GM12878 (cell line): ENCODE measurements around the gene OR10G8. TPM values are rescaled to one million over a fixed set of nuclear protein-coding genes. Genes with fewer than 3 reads are reported as not detected.

ENCODE experiments used
- ATAC-seq: fragments of 200-7000 bp; cut with Tn5 transposase; 3 replicates; pipeline ENCODE4 v1.9.1; 2020; ENCODE audit warnings: mild to moderate bottlenecking, moderate library complexity
- BruUV-seq: library from RNA; stranded (reverse); fragments of 400-500 nt; replicated peaks from 2 replicates; lab custom pipeline; 2021; lab: Mats Ljungman, UMichigan
- CTCF ChIA-PET: fragments of 300-600 bp; sonication (Branson Sonifier 250); formaldehyde crosslinking; extraction: SDS; loops from one replicate; lab custom pipeline; 2021; ENCODE audit warnings: inconsistent platforms; lab: Yijun Ruan, JAX
- POLR2A ChIA-PET: fragments of 350-600 bp; formaldehyde crosslinking; extraction: SDS; loops from one replicate; lab custom pipeline; 2021; ENCODE audit warnings: inconsistent platforms; lab: Charles Lee
- RAD21 ChIA-PET: fragments of 300-600 bp; sonication (Branson Sonifier 250); formaldehyde crosslinking; loops from one replicate; lab custom pipeline; 2023; ENCODE audit warnings: antibody characterized with exemption; ENCODE audit not compliant: unreplicated experiment; lab: Charles Lee
- SMC1A ChIA-PET: fragments of 300-600 bp; sonication (Branson Sonifier 250); formaldehyde crosslinking; loops from one replicate; lab custom pipeline; 2023; ENCODE audit not compliant: unreplicated experiment, uncharacterized antibody; lab: Charles Lee
- DNase-seq: peaks from one replicate; pipeline ENCODE4 v3.0.0-alpha.2; 2011; ENCODE audit warnings: low read depth, low spot score
- FAIRE-seq: peaks from 3 replicates; lab custom pipeline; 2011; peaks lifted over from hg19 to GRCh38; lab: Jason Lieb, UNC
- H2AFZ ChIP-seq: 2 replicates; pipeline ENCODE4 v1.6.0; 2011; ENCODE audit warnings: low read depth, low read length, control low read depth; ENCODE audit not compliant: control insufficient read depth
- H3K27ac ChIP-seq: 2 replicates; pipeline ENCODE4 v1.5.1; 2011; ENCODE audit warnings: control low read depth; ENCODE audit not compliant: control insufficient read depth, insufficient read depth
- H3K27me3 ChIP-seq, 2 experiments: replicated peaks in 1 of 2; 2 replicates each; pipeline versions ENCODE4 v1.6.0 to v1.6.1; 2011; ENCODE audit warnings: low read length in 1 of 2; ENCODE audit not compliant: control insufficient read depth in 2 of 2, insufficient read depth in 2 of 2
- H3K36me3 ChIP-seq, 2 experiments: 2 replicates each; pipeline ENCODE4 v1.5.1; 2011; ENCODE audit warnings: low read length in 1 of 2; ENCODE audit not compliant: control insufficient read depth in 2 of 2, insufficient read depth in 2 of 2
- H3K4me1 ChIP-seq: 2 replicates; pipeline ENCODE4 v1.6.1; 2011; ENCODE audit warnings: mild to moderate bottlenecking, low read length, moderate library complexity, mixed read lengths; ENCODE audit not compliant: control insufficient read depth, insufficient read depth
- H3K4me2 ChIP-seq: 2 replicates; pipeline ENCODE4 v1.6.0; 2011; ENCODE audit warnings: control low read depth; ENCODE audit not compliant: control insufficient read depth, insufficient read depth
- H3K4me3 ChIP-seq: fragments of 200-600 bp; sonication (generic); 2 replicates; pipeline ENCODE4 v1.5.1; 2016
- H3K79me2 ChIP-seq: 2 replicates; pipeline ENCODE4 v1.6.0; 2011; ENCODE audit warnings: low read length; ENCODE audit not compliant: control insufficient read depth, insufficient read depth
- H3K9ac ChIP-seq: 2 replicates; pipeline ENCODE4 v1.8.0; 2011; ENCODE audit warnings: low read length, control low read depth, mixed read lengths; ENCODE audit not compliant: control insufficient read depth, insufficient read depth
- H3K9me3 ChIP-seq: replicated peaks from 3 replicates; pipeline ENCODE4 v1.5.1; 2011; ENCODE audit warnings: mild to moderate bottlenecking, low read length; ENCODE audit not compliant: control insufficient read depth, insufficient read depth
- H4K20me1 ChIP-seq: 2 replicates; pipeline ENCODE4 v1.6.0; 2011; ENCODE audit not compliant: control insufficient read depth, insufficient read depth
- ATF7 ChIP-seq: fragments of 450-650 bp; IDR thresholded peaks from 2 replicates; pipeline ENCODE4 v1.6.1; 2016; ENCODE audit warnings: low read depth, mild to moderate bottlenecking
- BCL11A ChIP-seq: IDR thresholded peaks from 2 replicates; pipeline ENCODE4 v1.6.1; 2011; ENCODE audit warnings: low read depth, low read length
- MXI1 ChIP-seq: fragments of 150-350 bp; IDR thresholded peaks from 2 replicates; pipeline ENCODE4 v1.6.1; 2011; ENCODE audit warnings: low read depth, mild to moderate bottlenecking, inconsistent platforms, low read length, improper control_type of control experiment
- NR2C2 ChIP-seq: IDR thresholded peaks from 2 replicates; pipeline ENCODE4 v1.6.1; 2011; ENCODE audit warnings: borderline replicate concordance, low read depth; ENCODE audit not compliant: control insufficient read depth, insufficient read length
- PAX8 ChIP-seq: fragments of 450-650 bp; IDR thresholded peaks from 2 replicates; pipeline ENCODE4 v1.6.1; 2017; ENCODE audit warnings: mild to moderate bottlenecking, moderate library complexity
- PRDM15 ChIP-seq: fragments of 450-650 bp; formaldehyde crosslinking; IDR thresholded peaks from 2 replicates; pipeline ENCODE4 v1.4.0; 2020; ENCODE audit warnings: mild to moderate bottlenecking, moderate library complexity
- TAF1 ChIP-seq: IDR thresholded peaks from 2 replicates; pipeline ENCODE4 v1.6.1; 2011; ENCODE audit warnings: mild to moderate bottlenecking, low read depth, low read length, borderline replicate concordance
- USF2 ChIP-seq: IDR thresholded peaks from 2 replicates; pipeline ENCODE4 v1.6.1; 2011; ENCODE audit warnings: low read depth, low read length, improper control_type of control experiment, borderline replicate concordance
- WRNIP1 ChIP-seq: IDR thresholded peaks from 2 replicates; pipeline ENCODE4 v1.6.1; 2011; ENCODE audit warnings: low read depth, low read length, improper control_type of control experiment, borderline replicate concordance
- ZBTB40 ChIP-seq: fragments of 450-650 bp; IDR thresholded peaks from 2 replicates; pipeline ENCODE4 v1.6.1; 2016; ENCODE audit warnings: mild to moderate bottlenecking, moderate library complexity, borderline replicate concordance
- ZNF687 ChIP-seq: fragments of 450-650 bp; IDR thresholded peaks from 2 replicates; pipeline ENCODE4 v1.6.1; 2017; ENCODE audit warnings: mild to moderate bottlenecking, moderate library complexity
- WGBS: methylation state at CpG from one replicate; pipeline ENCODE4 v1.1.6; 2016; ENCODE audit warnings: low lambda C conversion rate; ENCODE audit not compliant: insufficient replicate concordance, insufficient coverage; ENCODE audit errors: missing lambda C conversion rate; 5-methylcytosine and 5-hydroxymethylcytosine counted together
- in situ Hi-C: fragments of 300-500 bp; cut with MboI; formaldehyde crosslinking; loops from 9 replicates; pipeline ENCODE4 v1.14.3; 2018; ENCODE audit warnings: mixed read lengths
- intact Hi-C: fragments of 100-400 bp; cut with micrococcal nuclease; formaldehyde crosslinking; loops from one replicate; pipeline ENCODE4 v1.14.2; 2022; ENCODE audit not compliant: unreplicated experiment
- polyA plus RNA-seq, 11 experiments: library from polyadenylated mRNA; depleted of rRNA in 4 of 11; unstranded in 6 of 11; stranded (reverse) in 5 of 11; fragments of >200 nt; fragmentation: Nextera tagmentation in 4 of 11; fragmentation: Illumina TruSeq in 1 of 11; extraction: Ambion mirVana in 4 of 11; extraction: Trizol in 1 of 11; gene quantifications; 1 replicate in 1 of 11; 2 replicates in 10 of 11; pipeline versions ENCODE4 v1.2.1 to v1.2.3, GENCODE V29; 2011 to 2016; ENCODE audit warnings: inconsistent platforms in 2 of 11, missing spikeins in 2 of 11, low read depth in 1 of 11
- total RNA-seq, 4 experiments: library from RNA; depleted of rRNA in 3 of 4; stranded (reverse); fragments of >200 nt in 3 of 4; fragmentation: Illumina TruSeq in 1 of 4; extraction: Trizol in 1 of 4; gene quantifications; 2 replicates each; pipeline versions ENCODE4 v1.2.1 to v1.2.3, GENCODE V29; 2013 to 2021

OR10G8 gene
- total and polyA plus RNA-seq, 10 of the 15 experiments (the other 5 are each of a cell fraction or from before 2014, with no cell fraction given): not detected

- H3K79me2 ChIP-seq: no peaks in the 10 kb centered on the region
- ChIA-PET CTCF (no interaction called here), SMC1A (interaction anchor here (1.4 kb wide), 1 partner anchor 9 kb away, joined by 3 read pairs; no protein-coding TSS in a partner anchor), RAD21 (no interaction called here), POLR2A (no interaction called here)
- H3K4me1 ChIP-seq: peaks cover 7% of the 10 kb centered on the region; the same call in 1 of the 2 replicates
- in situ Hi-C loops: loop anchor here (10.0 kb wide), 1 partner anchor 508 kb away; no protein-coding TSS in a partner anchor
- no peaks in the 10 kb centered on the region for H3K9me3 ChIP-seq
- H3K36me3 ChIP-seq: no peaks in the 10 kb centered on the region
- no peak overlapping the region for H3K4me3 ChIP-seq
- H3K27ac ChIP-seq: no peak overlapping the region
- peaks cover 2% of the 10 kb centered on the region in 2 experiments; a peak in 2 of 4 replicates for H3K27me3 ChIP-seq
- FAIRE-seq: no peak
- intact Hi-C loops: no loop called here
- no TSS peak for BruUV-seq
- no peak for DNase-seq
- ATAC-seq: no peak
- H3K9ac ChIP-seq: no peak overlapping the region
- no peak overlapping the region for H3K4me2 ChIP-seq
- 70% methylated on average over 1 of the region's 1 CpG for WGBS
- no peaks in the 10 kb centered on the region for H4K20me1 ChIP-seq
- no peak overlapping the region for H2AFZ ChIP-seq
- TF ChIP-seq NR2C2 (no peak), TAF1 (no peak), PRDM15 (CRISPR knock-in tag) (no peak), PAX8 (no peak), WRNIP1 (no peak), ATF7 (no peak), BCL11A (no peak), ZNF687 (no peak), ZBTB40 (no peak), USF2 (no peak), MXI1 (no peak)
These were observed 50.7 kb downstream of the OR10G8 start for GRCh38 chr11:124077266-124077665.
